ENCODE measurements around the gene PRR5.

- no peak for TF ChIP-seq CTCF (IDR thresholded peaks at IDR 0.05 in 2 of 3, conservative IDR thresholded peaks at IDR 0.05 in 1 of 3; ENCODE audit: borderline replicate concordance in 1 of 3, insufficient read depth in 1 of 3, low read depth in 2 of 3, low read length in 2 of 3)
- no peak for TF ChIP-seq TCF7L2 (IDR thresholded peaks at IDR 0.05; ENCODE audit: borderline replicate concordance, extremely low read depth, insufficient read depth, insufficient read length)
- no peak for TF ChIP-seq EZH2phosphoT487 (IDR thresholded peaks at IDR 0.05; ENCODE audit: borderline replicate concordance)
- no peak for TF ChIP-seq FOSL1 (IDR thresholded peaks at IDR 0.05; ENCODE audit: low read depth)
- no peak for TF ChIP-seq ATF3 (IDR thresholded peaks at IDR 0.05)
- no peak for TF ChIP-seq RAD21 (IDR thresholded peaks at IDR 0.05; ENCODE audit: low read depth)
- no peak for TF ChIP-seq POLR2AphosphoS5 (IDR thresholded peaks at IDR 0.05; ENCODE audit: low read depth, low read length)
- TF ChIP-seq YY1 (IDR thresholded peaks at IDR 0.05; ENCODE audit: extremely low read depth, insufficient replicate concordance, low read depth, low read length), result no peak
- no peak for TF ChIP-seq POLR2A (IDR thresholded peaks at IDR 0.05; ENCODE audit: borderline replicate concordance, extremely low read depth, insufficient read depth, insufficient read length)
- no peak for TF ChIP-seq REST (IDR thresholded peaks at IDR 0.05; ENCODE audit: low read depth)
- TF ChIP-seq SP1 (IDR thresholded peaks at IDR 0.05; ENCODE audit: low read depth), result no peak
- TF ChIP-seq CEBPB (IDR thresholded peaks at IDR 0.05; ENCODE audit: low read depth), result no peak
- TF ChIP-seq, protein P1, sequence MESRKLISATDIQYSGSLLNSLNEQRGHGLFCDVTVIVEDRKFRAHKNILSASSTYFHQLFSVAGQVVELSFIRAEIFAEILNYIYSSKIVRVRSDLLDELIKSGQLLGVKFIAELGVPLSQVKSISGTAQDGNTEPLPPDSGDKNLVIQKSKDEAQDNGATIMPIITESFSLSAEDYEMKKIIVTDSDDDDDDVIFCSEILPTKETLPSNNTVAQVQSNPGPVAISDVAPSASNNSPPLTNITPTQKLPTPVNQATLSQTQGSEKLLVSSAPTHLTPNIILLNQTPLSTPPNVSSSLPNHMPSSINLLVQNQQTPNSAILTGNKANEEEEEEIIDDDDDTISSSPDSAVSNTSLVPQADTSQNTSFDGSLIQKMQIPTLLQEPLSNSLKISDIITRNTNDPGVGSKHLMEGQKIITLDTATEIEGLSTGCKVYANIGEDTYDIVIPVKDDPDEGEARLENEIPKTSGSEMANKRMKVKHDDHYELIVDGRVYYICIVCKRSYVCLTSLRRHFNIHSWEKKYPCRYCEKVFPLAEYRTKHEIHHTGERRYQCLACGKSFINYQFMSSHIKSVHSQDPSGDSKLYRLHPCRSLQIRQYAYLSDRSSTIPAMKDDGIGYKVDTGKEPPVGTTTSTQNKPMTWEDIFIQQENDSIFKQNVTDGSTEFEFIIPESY (IDR thresholded peaks at IDR 0.05; ENCODE audit: extremely low read depth, insufficient replicate concordance, low read length), result no peak
Observed at GRCh38 chr22:44786610-44787009, 84.6 kb downstream of the PRR5 start.
